ENCODE data around the gene CCDC171. TPM values are rescaled to one million over a fixed set of nuclear protein-coding genes. Genes with fewer than 3 reads are reported as not detected.

CCDC171 gene
- total RNA-seq, 1 donor from 2014 or later: 1.7 TPM

DNA sequence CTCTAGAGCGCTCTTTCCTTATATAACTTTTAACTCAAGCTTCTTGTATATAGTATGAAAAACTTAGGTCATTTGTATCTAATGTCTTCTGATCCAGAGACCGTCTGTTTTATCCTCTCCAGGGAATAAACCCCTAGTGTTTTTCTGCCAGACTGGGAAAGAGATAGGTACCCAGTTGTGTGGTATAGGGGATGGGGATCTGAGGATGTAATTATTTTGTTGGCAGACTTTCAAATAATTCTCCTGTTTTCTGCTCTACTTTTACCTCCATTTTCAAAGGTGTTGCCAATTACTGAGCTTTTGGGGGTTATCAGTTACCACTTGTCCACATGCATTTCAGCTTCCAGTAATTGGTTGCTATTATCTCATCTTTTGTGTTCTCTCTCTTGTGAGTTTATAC, 17.9 kb downstream of the CCDC171 start:
- Histone ChIP-seq H3K9me3 (no peaks in the 10 kb centered on the region), H3K36me3 (no peaks in the 10 kb centered on the region), H3K27me3 (no peaks in the 10 kb centered on the region), H3K27ac (no peak overlapping the region), H3K4me1 (no peaks in the 10 kb centered on the region), H3K4me3 (no peak overlapping the region)
- no peak for DNase-seq (ENCODE audit: low spot score in 2 of 2)
- TF ChIP-seq, protein P1, sequence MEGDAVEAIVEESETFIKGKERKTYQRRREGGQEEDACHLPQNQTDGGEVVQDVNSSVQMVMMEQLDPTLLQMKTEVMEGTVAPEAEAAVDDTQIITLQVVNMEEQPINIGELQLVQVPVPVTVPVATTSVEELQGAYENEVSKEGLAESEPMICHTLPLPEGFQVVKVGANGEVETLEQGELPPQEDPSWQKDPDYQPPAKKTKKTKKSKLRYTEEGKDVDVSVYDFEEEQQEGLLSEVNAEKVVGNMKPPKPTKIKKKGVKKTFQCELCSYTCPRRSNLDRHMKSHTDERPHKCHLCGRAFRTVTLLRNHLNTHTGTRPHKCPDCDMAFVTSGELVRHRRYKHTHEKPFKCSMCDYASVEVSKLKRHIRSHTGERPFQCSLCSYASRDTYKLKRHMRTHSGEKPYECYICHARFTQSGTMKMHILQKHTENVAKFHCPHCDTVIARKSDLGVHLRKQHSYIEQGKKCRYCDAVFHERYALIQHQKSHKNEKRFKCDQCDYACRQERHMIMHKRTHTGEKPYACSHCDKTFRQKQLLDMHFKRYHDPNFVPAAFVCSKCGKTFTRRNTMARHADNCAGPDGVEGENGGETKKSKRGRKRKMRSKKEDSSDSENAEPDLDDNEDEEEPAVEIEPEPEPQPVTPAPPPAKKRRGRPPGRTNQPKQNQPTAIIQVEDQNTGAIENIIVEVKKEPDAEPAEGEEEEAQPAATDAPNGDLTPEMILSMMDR (IDR thresholded peaks at IDR 0.05): no peak
- intact Hi-C loops (cut with DNase I): no loop called here

- Histone ChIP-seq H3K9me3 (no peaks in the 10 kb centered on the region), H3K36me3 (no peaks in the 10 kb centered on the region), H3K27me3 (no peaks in the 10 kb centered on the region), H3K27ac (no peak overlapping the region), H3K4me3 (no peak overlapping the region), H3K4me1 (no peaks in the 10 kb centered on the region)
- intact Hi-C loops (cut with DNase I): no loop called here
- DNase-seq (ENCODE audit: low spot score in 2 of 2): no peak
- TF ChIP-seq, protein P1 (IDR thresholded peaks at IDR 0.05): no peak
Observed at GRCh38 chr9:15572200-15572770, 19.4 kb downstream of the CCDC171 start.

GRCh38 chr9:15576350-15577050, 23.7 kb downstream of the CCDC171 start:
- TF ChIP-seq, protein P1 (IDR thresholded peaks at IDR 0.05): no peak

DNA sequence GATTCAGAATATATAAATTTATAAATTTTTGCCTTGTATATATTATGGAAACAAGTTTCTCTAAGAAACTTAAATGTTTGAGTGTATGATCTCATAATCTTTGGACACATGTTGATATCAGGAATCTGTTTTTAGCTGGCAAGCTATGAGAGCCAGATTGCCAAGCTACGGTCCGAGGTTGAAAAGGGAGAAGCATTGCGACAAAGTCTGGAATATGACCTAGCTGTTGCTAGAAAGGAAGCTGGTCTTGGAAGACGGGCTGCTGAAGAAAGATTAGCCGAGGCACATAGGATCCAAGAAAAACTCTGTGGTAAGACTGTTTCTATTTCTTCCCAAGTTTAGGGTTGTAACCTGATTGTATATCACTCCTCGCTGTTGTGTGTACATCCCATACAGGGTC, 25.9 kb downstream of the CCDC171 start:
- Histone ChIP-seq H3K9me3 (no peaks in the 10 kb centered on the region), H3K4me3 (peak overlapping the region in 1 of 2 donors; percentile 2), H3K27ac (peak overlapping the region in 1 of 2 donors; percentile 5), H3K36me3 (no peaks in the 10 kb centered on the region), H3K4me1 (no peaks in the 10 kb centered on the region), H3K27me3 (no peaks in the 10 kb centered on the region)
- no peak for DNase-seq (ENCODE audit: low spot score in 2 of 2)
- intact Hi-C loops (cut with DNase I): no loop called here
- TF ChIP-seq, protein P1 (IDR thresholded peaks at IDR 0.05): no peak

More at GRCh38 chr9:15576350-15577050, 23.7 kb downstream of the CCDC171 start:
- Histone ChIP-seq H3K27me3 (no peaks in the 10 kb centered on the region), H3K36me3 (no peaks in the 10 kb centered on the region), H3K9me3 (no peaks in the 10 kb centered on the region), H3K4me1 (no peaks in the 10 kb centered on the region), H3K27ac (no peak overlapping the region), H3K4me3 (no peak overlapping the region)
- no peak for DNase-seq (ENCODE audit: low spot score in 2 of 2)
- intact Hi-C loops (cut with DNase I): no loop called here

GRCh38 chr9:15584379-15584778, 31.5 kb downstream of the CCDC171 start:
- Histone ChIP-seq H3K27ac (no peak overlapping the region), H3K27me3 (no peaks in the 10 kb centered on the region), H3K36me3 (no peaks in the 10 kb centered on the region), H3K4me1 (no peaks in the 10 kb centered on the region), H3K9me3 (no peaks in the 10 kb centered on the region), H3K4me3 (no peak overlapping the region)
- intact Hi-C loops (cut with DNase I): no loop called here
- no peak for DNase-seq (ENCODE audit: low spot score in 2 of 2)
- TF ChIP-seq, protein P1 (IDR thresholded peaks at IDR 0.05): no peak
